HEK293 (cell line): ENCODE results near the gene HS1BP3.

Experiments
- CTCF ChIA-PET: fragments of 350-600 bp; formaldehyde crosslinking; extraction: SDS; loops from one replicate; lab custom pipeline; 2021; ENCODE audit warnings: antibody characterized with exemption; lab: Yijun Ruan, JAX
- POLR2A ChIA-PET: fragments of 300-600 bp; formaldehyde crosslinking; extraction: SDS; loops from one replicate; lab custom pipeline; 2020; ENCODE audit warnings: antibody characterized with exemption, inconsistent platforms; lab: Yijun Ruan, JAX
- H3K27ac ChIP-seq: fragments of 200-500 bp; sonication (Bioruptor generic); 2 replicates; pipeline ENCODE4 v1.5.1; 2014; ENCODE audit warnings: low read depth, low read length, control low read depth, inconsistent platforms; ENCODE audit errors: extremely low read depth
- H3K36me3 ChIP-seq, 2 experiments: fragments of 200-500 bp in 1 of 2; sonication (Bioruptor generic) in 1 of 2; 1 replicate in 1 of 2; 2 replicates in 1 of 2; pipeline ENCODE4 v1.5.1; 2014 to 2017; ENCODE audit warnings: inconsistent platforms in 2 of 2, low read length in 2 of 2; ENCODE audit not compliant: control insufficient read depth in 2 of 2, insufficient read depth in 1 of 2
- H3K4me1 ChIP-seq: fragments of 200-500 bp; sonication (Bioruptor generic); 2 replicates; pipeline ENCODE4 v1.5.1; 2014; ENCODE audit warnings: mild to moderate bottlenecking, low read length, inconsistent platforms; ENCODE audit not compliant: control insufficient read depth, insufficient read depth
- H3K4me3 ChIP-seq: 2 replicates; pipeline ENCODE4 v1.5.1; 2011; ENCODE audit warnings: low read depth, mild to moderate bottlenecking, control low read depth, low read length, moderate library complexity
- H3K9me3 ChIP-seq: fragments of 200-500 bp; sonication (Bioruptor generic); 2 replicates; pipeline ENCODE4 v1.5.1; 2014; ENCODE audit warnings: low read depth, low read length, inconsistent platforms; ENCODE audit not compliant: control insufficient read depth, insufficient read depth
- BCL11A ChIP-seq: fragments of 450-650 bp; formaldehyde crosslinking; IDR thresholded peaks from 2 replicates; pipeline ENCODE4 v1.5.1; 2016; ENCODE audit warnings: low read depth, missing biosample characterization, missing genetic modification characterization
- EGR2 ChIP-seq: fragments of 450-650 bp; formaldehyde crosslinking; IDR thresholded peaks from 2 replicates; pipeline ENCODE4 v1.5.1; 2016; ENCODE audit warnings: low read depth, missing biosample characterization, missing genetic modification characterization
- PRDM1 ChIP-seq: fragments of 450-650 bp; formaldehyde crosslinking; IDR thresholded peaks from 2 replicates; pipeline ENCODE4; 2016; ENCODE audit warnings: missing biosample characterization, missing genetic modification characterization
- SP2 ChIP-seq: fragments of 450-650 bp; formaldehyde crosslinking; IDR thresholded peaks from 2 replicates; pipeline ENCODE4 v1.5.1; 2016; ENCODE audit warnings: missing biosample characterization, missing genetic modification characterization
- SP3 ChIP-seq: fragments of 450-650 bp; formaldehyde crosslinking; IDR thresholded peaks from 2 replicates; pipeline ENCODE4 v1.5.1; 2016; ENCODE audit warnings: missing biosample characterization, missing genetic modification characterization
- TCF7L2 ChIP-seq: IDR thresholded peaks from 2 replicates; pipeline ENCODE4 v1.6.1; 2011; ENCODE audit warnings: low read depth, mild to moderate bottlenecking, inconsistent platforms, low read length, moderate library complexity, borderline replicate concordance
- YY2 ChIP-seq: fragments of 450-650 bp; formaldehyde crosslinking; IDR thresholded peaks from 2 replicates; pipeline ENCODE4 v1.5.1; 2016; ENCODE audit warnings: missing biosample characterization, missing genetic modification characterization
- ZNF146 ChIP-seq: fragments of 450-650 bp; formaldehyde crosslinking; IDR thresholded peaks from 2 replicates; pipeline ENCODE4 v1.5.1; 2016; ENCODE audit warnings: missing biosample characterization, missing genetic modification characterization
- ZNF23 ChIP-seq: fragments of 450-650 bp; formaldehyde crosslinking; IDR thresholded peaks from 2 replicates; pipeline ENCODE4 v1.5.1; 2016; ENCODE audit warnings: missing biosample characterization, missing genetic modification characterization, borderline replicate concordance
- ZNF324 ChIP-seq: fragments of 450-650 bp; formaldehyde crosslinking; IDR thresholded peaks from 2 replicates; pipeline ENCODE4 v1.5.1; 2016; ENCODE audit warnings: missing biosample characterization, missing genetic modification characterization
- ZNF394 ChIP-seq: fragments of 450-650 bp; formaldehyde crosslinking; IDR thresholded peaks from 2 replicates; pipeline ENCODE4 v1.5.1; 2016; ENCODE audit warnings: missing biosample characterization, missing genetic modification characterization, mild to moderate bottlenecking, moderate library complexity, borderline replicate concordance
- ZNF426 ChIP-seq: fragments of 450-650 bp; formaldehyde crosslinking; IDR thresholded peaks from 2 replicates; pipeline ENCODE4 v1.5.1; 2017; ENCODE audit warnings: missing biosample characterization, missing genetic modification characterization, mild to moderate bottlenecking, inconsistent platforms, moderate library complexity
- ZNF571 ChIP-seq: fragments of 450-650 bp; formaldehyde crosslinking; IDR thresholded peaks from 2 replicates; pipeline ENCODE4 v1.5.0; 2017; ENCODE audit warnings: missing biosample characterization, missing genetic modification characterization
- ZNF626 ChIP-seq: fragments of 450-650 bp; sonication (Bioruptor Pico); formaldehyde crosslinking; IDR thresholded peaks from 2 replicates; pipeline ENCODE4 v1.5.1; 2018; ENCODE audit warnings: missing biosample characterization, missing genetic modification characterization, inconsistent platforms
- ZNF654 ChIP-seq: fragments of 450-650 bp; formaldehyde crosslinking; IDR thresholded peaks from 2 replicates; pipeline ENCODE4 v1.5.1; 2016; ENCODE audit warnings: low read depth, missing biosample characterization, missing genetic modification characterization
- ZNF707 ChIP-seq: fragments of 450-650 bp; formaldehyde crosslinking; IDR thresholded peaks from 2 replicates; pipeline ENCODE4 v1.5.1; 2016; ENCODE audit warnings: missing biosample characterization, missing genetic modification characterization
- TF ChIP-seq, protein P1 (sequence below): fragments of 450-650 bp; formaldehyde crosslinking; IDR thresholded peaks from 2 replicates; pipeline ENCODE4 v1.5.1; 2016; ENCODE audit warnings: missing biosample characterization, missing genetic modification characterization
- TF ChIP-seq, protein P2 (sequence below): fragments of 450-650 bp; formaldehyde crosslinking; IDR thresholded peaks from 2 replicates; pipeline ENCODE4 v1.5.1; 2016; ENCODE audit warnings: missing biosample characterization, missing genetic modification characterization
- TF ChIP-seq, protein P3 (sequence below): fragments of 450-650 bp; formaldehyde crosslinking; IDR thresholded peaks from 2 replicates; pipeline ENCODE4 v1.5.1; 2017; ENCODE audit warnings: missing biosample characterization, missing genetic modification characterization
- TF ChIP-seq, protein P4 (sequence below): fragments of 450-650 bp; formaldehyde crosslinking; IDR thresholded peaks from 2 replicates; pipeline ENCODE4 v1.5.1; 2017; ENCODE audit warnings: missing biosample characterization, missing genetic modification characterization
- TF ChIP-seq, protein P5 (sequence below): fragments of 450-650 bp; formaldehyde crosslinking; conservative IDR thresholded peaks from 2 replicates; pipeline ENCODE4 v1.5.1; 2016; ENCODE audit warnings: low read depth, missing biosample characterization, missing genetic modification characterization
- TF ChIP-seq, protein P6 (sequence below): IDR thresholded peaks from 2 replicates; pipeline ENCODE4 v1.6.1; 2011; ENCODE audit warnings: mild to moderate bottlenecking, low read depth, low read length, borderline replicate concordance

Gene HS1BP3

DNA sequence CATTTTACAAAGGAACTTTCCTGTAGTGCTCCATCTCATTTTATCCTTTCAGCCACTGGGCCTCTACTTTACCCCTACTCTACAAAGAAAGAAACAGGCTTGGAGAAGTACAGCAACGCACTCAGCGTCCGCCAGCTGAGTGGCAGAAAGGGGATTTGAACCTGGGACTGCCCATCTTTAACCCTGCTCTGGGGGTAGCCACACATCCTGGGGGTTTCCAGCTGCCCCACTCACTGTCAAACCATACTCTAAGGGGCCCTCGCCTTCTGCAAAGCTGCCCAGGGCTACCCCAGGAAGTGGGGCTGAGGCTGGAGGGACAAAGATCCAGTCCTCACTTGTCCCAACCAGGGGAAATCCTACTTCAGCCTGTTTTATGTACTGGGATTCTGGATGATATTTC is 17.9 kb downstream of the HS1BP3 start (continued):
- no peak for TF ChIP-seq ZNF654 (tag by site-specific recombination)
- no peak for TF ChIP-seq TCF7L2
- TF ChIP-seq, protein P1, sequence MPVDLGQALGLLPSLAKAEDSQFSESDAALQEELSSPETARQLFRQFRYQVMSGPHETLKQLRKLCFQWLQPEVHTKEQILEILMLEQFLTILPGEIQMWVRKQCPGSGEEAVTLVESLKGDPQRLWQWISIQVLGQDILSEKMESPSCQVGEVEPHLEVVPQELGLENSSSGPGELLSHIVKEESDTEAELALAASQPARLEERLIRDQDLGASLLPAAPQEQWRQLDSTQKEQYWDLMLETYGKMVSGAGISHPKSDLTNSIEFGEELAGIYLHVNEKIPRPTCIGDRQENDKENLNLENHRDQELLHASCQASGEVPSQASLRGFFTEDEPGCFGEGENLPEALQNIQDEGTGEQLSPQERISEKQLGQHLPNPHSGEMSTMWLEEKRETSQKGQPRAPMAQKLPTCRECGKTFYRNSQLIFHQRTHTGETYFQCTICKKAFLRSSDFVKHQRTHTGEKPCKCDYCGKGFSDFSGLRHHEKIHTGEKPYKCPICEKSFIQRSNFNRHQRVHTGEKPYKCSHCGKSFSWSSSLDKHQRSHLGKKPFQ (tag by site-specific recombination), result no peak
- TF ChIP-seq, protein P2, sequence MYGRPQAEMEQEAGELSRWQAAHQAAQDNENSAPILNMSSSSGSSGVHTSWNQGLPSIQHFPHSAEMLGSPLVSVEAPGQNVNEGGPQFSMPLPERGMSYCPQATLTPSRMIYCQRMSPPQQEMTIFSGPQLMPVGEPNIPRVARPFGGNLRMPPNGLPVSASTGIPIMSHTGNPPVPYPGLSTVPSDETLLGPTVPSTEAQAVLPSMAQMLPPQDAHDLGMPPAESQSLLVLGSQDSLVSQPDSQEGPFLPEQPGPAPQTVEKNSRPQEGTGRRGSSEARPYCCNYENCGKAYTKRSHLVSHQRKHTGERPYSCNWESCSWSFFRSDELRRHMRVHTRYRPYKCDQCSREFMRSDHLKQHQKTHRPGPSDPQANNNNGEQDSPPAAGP (tag by site-specific recombination), result no peak
- no peak for TF ChIP-seq ZNF571 (tag by site-specific recombination)
- TF ChIP-seq ZNF146 (tag by site-specific recombination), result no peak
- no peak for TF ChIP-seq ZNF23 (tag by site-specific recombination)
- no peak for TF ChIP-seq ZNF324 (tag by site-specific recombination)

DNA sequence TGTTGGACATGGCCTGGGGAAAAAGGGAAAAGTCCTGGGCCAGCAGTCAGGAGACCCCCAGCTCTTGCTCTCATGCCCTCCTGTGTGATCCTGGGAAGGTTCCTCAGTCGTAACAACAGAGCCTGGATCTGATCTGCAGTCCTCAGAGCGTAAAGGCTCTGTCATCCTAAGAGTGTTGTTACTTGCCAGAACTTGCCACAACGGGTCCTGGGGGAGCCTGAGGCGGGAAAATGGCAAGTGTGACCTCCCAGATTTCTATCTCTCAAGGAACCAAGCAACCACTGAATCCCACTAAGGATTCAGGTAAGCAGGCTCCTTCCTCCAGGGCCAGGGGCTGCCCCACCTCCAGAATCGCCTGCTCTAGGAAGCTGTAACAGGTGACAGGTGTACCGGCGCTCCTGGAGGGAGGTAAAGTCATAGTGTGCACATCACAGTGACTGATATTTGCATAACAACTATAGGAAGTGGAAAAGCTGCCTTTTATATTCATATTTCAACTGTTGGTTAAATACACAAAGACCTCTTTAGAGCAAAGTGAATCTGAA is 18.4 kb downstream of the HS1BP3 start:
- no peaks in the 10 kb centered on the region for H3K9me3 ChIP-seq
- POLR2A ChIA-PET, result interaction anchor here (6.4 kb wide), 1 partner anchor 184 kb away, joined by 130 read pairs; the partner anchor contains the start of gene RHOB
- 0 out of 2 replicates have a peak, but pooled peaks cover 5% of the 10 kb centered on the region for H3K4me1 ChIP-seq
- TF ChIP-seq SP2 (tag by site-specific recombination) (no peak), SP3 (tag by site-specific recombination) (no peak), YY2 (no peak), PRDM1 (tag by site-specific recombination) (no peak), EGR2 (tag by site-specific recombination) (no peak), BCL11A (tag by site-specific recombination) (no peak), ZNF626 (no peak), ZNF707 (tag by site-specific recombination) (no peak), ZNF426 (no peak), ZNF394 (no peak)
- TF ChIP-seq, protein P3, sequence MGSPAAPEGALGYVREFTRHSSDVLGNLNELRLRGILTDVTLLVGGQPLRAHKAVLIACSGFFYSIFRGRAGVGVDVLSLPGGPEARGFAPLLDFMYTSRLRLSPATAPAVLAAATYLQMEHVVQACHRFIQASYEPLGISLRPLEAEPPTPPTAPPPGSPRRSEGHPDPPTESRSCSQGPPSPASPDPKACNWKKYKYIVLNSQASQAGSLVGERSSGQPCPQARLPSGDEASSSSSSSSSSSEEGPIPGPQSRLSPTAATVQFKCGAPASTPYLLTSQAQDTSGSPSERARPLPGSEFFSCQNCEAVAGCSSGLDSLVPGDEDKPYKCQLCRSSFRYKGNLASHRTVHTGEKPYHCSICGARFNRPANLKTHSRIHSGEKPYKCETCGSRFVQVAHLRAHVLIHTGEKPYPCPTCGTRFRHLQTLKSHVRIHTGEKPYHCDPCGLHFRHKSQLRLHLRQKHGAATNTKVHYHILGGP (tag by site-specific recombination), result no peak
- TF ChIP-seq, protein P4, sequence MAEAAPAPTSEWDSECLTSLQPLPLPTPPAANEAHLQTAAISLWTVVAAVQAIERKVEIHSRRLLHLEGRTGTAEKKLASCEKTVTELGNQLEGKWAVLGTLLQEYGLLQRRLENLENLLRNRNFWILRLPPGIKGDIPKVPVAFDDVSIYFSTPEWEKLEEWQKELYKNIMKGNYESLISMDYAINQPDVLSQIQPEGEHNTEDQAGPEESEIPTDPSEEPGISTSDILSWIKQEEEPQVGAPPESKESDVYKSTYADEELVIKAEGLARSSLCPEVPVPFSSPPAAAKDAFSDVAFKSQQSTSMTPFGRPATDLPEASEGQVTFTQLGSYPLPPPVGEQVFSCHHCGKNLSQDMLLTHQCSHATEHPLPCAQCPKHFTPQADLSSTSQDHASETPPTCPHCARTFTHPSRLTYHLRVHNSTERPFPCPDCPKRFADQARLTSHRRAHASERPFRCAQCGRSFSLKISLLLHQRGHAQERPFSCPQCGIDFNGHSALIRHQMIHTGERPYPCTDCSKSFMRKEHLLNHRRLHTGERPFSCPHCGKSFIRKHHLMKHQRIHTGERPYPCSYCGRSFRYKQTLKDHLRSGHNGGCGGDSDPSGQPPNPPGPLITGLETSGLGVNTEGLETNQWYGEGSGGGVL (tag by site-specific recombination), result no peak
- TF ChIP-seq, protein P5, sequence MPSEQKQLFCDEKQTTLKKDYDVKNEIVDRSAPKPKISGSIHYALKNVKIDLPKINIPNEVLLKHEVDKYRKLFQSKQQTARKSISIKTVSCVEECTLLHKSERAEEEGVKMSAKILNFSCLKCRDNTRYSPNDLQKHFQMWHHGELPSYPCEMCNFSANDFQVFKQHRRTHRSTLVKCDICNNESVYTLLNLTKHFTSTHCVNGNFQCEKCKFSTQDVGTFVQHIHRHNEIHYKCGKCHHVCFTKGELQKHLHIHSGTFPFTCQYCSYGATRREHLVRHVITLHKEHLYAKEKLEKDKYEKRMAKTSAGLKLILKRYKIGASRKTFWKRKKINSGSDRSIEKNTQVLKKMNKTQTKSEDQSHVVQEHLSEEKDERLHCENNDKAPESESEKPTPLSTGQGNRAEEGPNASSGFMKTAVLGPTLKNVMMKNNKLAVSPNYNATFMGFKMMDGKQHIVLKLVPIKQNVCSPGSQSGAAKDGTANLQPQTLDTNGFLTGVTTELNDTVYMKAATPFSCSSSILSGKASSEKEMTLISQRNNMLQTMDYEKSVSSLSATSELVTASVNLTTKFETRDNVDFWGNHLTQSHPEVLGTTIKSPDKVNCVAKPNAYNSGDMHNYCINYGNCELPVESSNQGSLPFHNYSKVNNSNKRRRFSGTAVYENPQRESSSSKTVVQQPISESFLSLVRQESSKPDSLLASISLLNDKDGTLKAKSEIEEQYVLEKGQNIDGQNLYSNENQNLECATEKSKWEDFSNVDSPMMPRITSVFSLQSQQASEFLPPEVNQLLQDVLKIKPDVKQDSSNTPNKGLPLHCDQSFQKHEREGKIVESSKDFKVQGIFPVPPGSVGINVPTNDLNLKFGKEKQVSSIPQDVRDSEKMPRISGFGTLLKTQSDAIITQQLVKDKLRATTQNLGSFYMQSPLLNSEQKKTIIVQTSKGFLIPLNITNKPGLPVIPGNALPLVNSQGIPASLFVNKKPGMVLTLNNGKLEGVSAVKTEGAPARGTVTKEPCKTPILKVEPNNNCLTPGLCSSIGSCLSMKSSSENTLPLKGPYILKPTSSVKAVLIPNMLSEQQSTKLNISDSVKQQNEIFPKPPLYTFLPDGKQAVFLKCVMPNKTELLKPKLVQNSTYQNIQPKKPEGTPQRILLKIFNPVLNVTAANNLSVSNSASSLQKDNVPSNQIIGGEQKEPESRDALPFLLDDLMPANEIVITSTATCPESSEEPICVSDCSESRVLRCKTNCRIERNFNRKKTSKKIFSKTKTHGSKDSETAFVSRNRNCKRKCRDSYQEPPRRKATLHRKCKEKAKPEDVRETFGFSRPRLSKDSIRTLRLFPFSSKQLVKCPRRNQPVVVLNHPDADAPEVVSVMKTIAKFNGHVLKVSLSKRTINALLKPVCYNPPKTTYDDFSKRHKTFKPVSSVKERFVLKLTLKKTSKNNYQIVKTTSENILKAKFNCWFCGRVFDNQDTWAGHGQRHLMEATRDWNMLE (tag by site-specific recombination), result no peak
- TF ChIP-seq, protein P6, sequence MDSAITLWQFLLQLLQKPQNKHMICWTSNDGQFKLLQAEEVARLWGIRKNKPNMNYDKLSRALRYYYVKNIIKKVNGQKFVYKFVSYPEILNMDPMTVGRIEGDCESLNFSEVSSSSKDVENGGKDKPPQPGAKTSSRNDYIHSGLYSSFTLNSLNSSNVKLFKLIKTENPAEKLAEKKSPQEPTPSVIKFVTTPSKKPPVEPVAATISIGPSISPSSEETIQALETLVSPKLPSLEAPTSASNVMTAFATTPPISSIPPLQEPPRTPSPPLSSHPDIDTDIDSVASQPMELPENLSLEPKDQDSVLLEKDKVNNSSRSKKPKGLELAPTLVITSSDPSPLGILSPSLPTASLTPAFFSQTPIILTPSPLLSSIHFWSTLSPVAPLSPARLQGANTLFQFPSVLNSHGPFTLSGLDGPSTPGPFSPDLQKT, result no peak
- peaks cover 0 to 38% of the 10 kb centered on the region in 2 experiments; a peak in 1 of 3 replicates for H3K36me3 ChIP-seq
- CTCF ChIA-PET, result interaction anchor here (0.8 to 5.4 kb wide), 5 partner anchors 10 to 192 kb away, joined by 3 to 85 read pairs (median 9); partner anchors contain the start of gene RHOB
- H3K4me3 ChIP-seq, result no peak overlapping the region
- no peak overlapping the region for H3K27ac ChIP-seq
